HCT116 (cell line): ENCODE results near the gene NCLN. TPM values are rescaled to one million over a fixed set of nuclear protein-coding genes. Genes with fewer than 3 reads are reported as not detected.

Experiments used
- ATAC-seq: fragments of 200-7000 bp; cut with Tn5 transposase; 2 replicates; pipeline ENCODE4 v1.9.1; 2020; ENCODE audit warnings: mild to moderate bottlenecking, moderate library complexity
- BruUV-seq: library from RNA; stranded (reverse); fragments of 400-500 nt; replicated peaks from 2 replicates; lab custom pipeline; 2021; lab: Mats Ljungman, UMichigan
- CTCF ChIA-PET: fragments of 300-600 bp; sonication (Branson Sonifier 250); formaldehyde crosslinking; loops from one replicate; lab custom pipeline; 2021; ENCODE audit warnings: antibody characterized with exemption; lab: Charles Lee
- POLR2A ChIA-PET: fragments of 300-600, 350-600 bp; sonication (Branson Sonifier 250); formaldehyde crosslinking; loops from one replicate; lab custom pipeline; 2021; ENCODE audit warnings: antibody characterized with exemption; lab: Charles Lee
- RAD21 ChIA-PET, 2 experiments: fragments of 300-600 bp; sonication (Branson Sonifier 250); formaldehyde crosslinking; loops; one replicate each; lab custom pipeline; 2023; ENCODE audit warnings: low total read pairs in 2 of 2; ENCODE audit not compliant: uncharacterized antibody in 2 of 2, unreplicated experiment in 2 of 2, low non-redundant PET in 1 of 2; lab: Charles Lee
- DNase-seq: peaks from one replicate; pipeline ENCODE4 v3.0.0-alpha.2; 2010; ENCODE audit warnings: low read depth, low spot score
- H2AFZ ChIP-seq: fragments of 200-600 bp; shearing (Covaris generic), sonication (generic); 2 replicates; pipeline ENCODE4 v1.6.1; 2017; ENCODE audit warnings: low read depth, mixed run types, mixed read lengths, antibody characterized with exemption, low read length; ENCODE audit not compliant: poor library complexity, severe bottlenecking
- H3K27ac ChIP-seq: 2 replicates; pipeline ENCODE4 v1.5.1; 2012; ENCODE audit warnings: low read depth, low read length
- H3K27me3 ChIP-seq: fragments of 200-600 bp; sonication (generic); 2 replicates; pipeline ENCODE4 v1.6.1; 2016; ENCODE audit warnings: mixed run types, low read length, mixed read lengths; ENCODE audit not compliant: insufficient read depth
- H3K36me3 ChIP-seq, 2 experiments: fragments of 200-500 bp in 1 of 2; fragments of 200-600 bp in 1 of 2; sonication (Bioruptor generic) in 1 of 2; sonication (generic) in 1 of 2; 2 replicates each; pipeline versions ENCODE4 v1.5.1 to v1.6.1; 2014 to 2016; ENCODE audit warnings: low read length in 2 of 2, inconsistent platforms in 1 of 2, mixed read lengths in 1 of 2, mixed run types in 1 of 2; ENCODE audit not compliant: insufficient read depth in 2 of 2, control insufficient read depth in 1 of 2
- H3K4me1 ChIP-seq, 2 experiments: fragments of 200-600 bp in 1 of 2; sonication (generic) in 1 of 2; 2 replicates each; pipeline versions ENCODE4 v1.5.1 to v1.6.1; 2012 to 2017; ENCODE audit warnings: low read length in 2 of 2, inconsistent platforms in 1 of 2, mild to moderate bottlenecking in 1 of 2, mixed read lengths in 1 of 2, mixed run types in 1 of 2, moderate library complexity in 1 of 2; ENCODE audit not compliant: insufficient read depth in 2 of 2, control insufficient read depth in 1 of 2
- H3K4me2 ChIP-seq: fragments of 200-600 bp; sonication (generic); 2 replicates; pipeline ENCODE4 v1.6.1; 2017; ENCODE audit warnings: mixed run types, low read length, mixed read lengths
- H3K4me3 ChIP-seq, 2 experiments: fragments of 200-600 bp in 1 of 2; sonication (generic) in 1 of 2; replicated peaks in 1 of 2; 2 replicates each; pipeline ENCODE4 v1.5.1; 2011 to 2016; ENCODE audit warnings: low read length in 2 of 2, control low read depth in 1 of 2, low read depth in 1 of 2, mild to moderate bottlenecking in 1 of 2, mixed read lengths in 1 of 2, mixed run types in 1 of 2
- H3K79me2 ChIP-seq: fragments of 200-600 bp; sonication (generic); 2 replicates; pipeline ENCODE4 v1.6.1; 2017; ENCODE audit warnings: mild to moderate bottlenecking, mixed run types, low read length, moderate library complexity, mixed read lengths; ENCODE audit not compliant: insufficient read depth
- H3K9ac ChIP-seq: fragments of 200-600 bp; sonication (generic); 2 replicates; pipeline ENCODE4 v1.6.1; 2016; ENCODE audit warnings: low read length, mixed read lengths
- H3K9me2 ChIP-seq: fragments of 200-600 bp; sonication (generic), shearing (Covaris generic); 2 replicates; pipeline ENCODE4 v1.6.1; 2017; ENCODE audit warnings: mixed run types, mild to moderate bottlenecking, moderate library complexity; ENCODE audit not compliant: insufficient read depth
- H3K9me3 ChIP-seq, 2 experiments: fragments of 200-500 bp in 1 of 2; fragments of 200-600 bp in 1 of 2; sonication (Bioruptor generic) in 1 of 2; sonication (generic) in 1 of 2; 2 replicates each; pipeline ENCODE4 v1.6.1; 2014 to 2017; ENCODE audit warnings: low read length in 2 of 2, mixed read lengths in 2 of 2, inconsistent platforms in 1 of 2, low read depth in 1 of 2, mild to moderate bottlenecking in 1 of 2, mixed run types in 1 of 2, moderate library complexity in 1 of 2; ENCODE audit not compliant: control insufficient read depth in 1 of 2, insufficient read depth in 1 of 2
- H4K20me1 ChIP-seq: fragments of 200-600 bp; sonication (generic), shearing (Covaris generic); 2 replicates; pipeline ENCODE4 v1.6.1; 2017; ENCODE audit warnings: mixed run types, mild to moderate bottlenecking, moderate library complexity; ENCODE audit not compliant: insufficient read depth
- ELF1 ChIP-seq: IDR thresholded peaks from 2 replicates; pipeline ENCODE4 v1.6.1; 2012; ENCODE audit warnings: low read depth, borderline replicate concordance
- FOSL1 ChIP-seq: IDR thresholded peaks from 2 replicates; pipeline ENCODE4 v1.6.1; 2012; ENCODE audit warnings: low read depth
- JUND ChIP-seq: IDR thresholded peaks from 2 replicates; pipeline ENCODE4 v1.6.1; 2012
- POLR2A ChIP-seq: IDR thresholded peaks from 2 replicates; pipeline ENCODE4 v1.7.0; 2011; ENCODE audit warnings: borderline replicate concordance; ENCODE audit not compliant: insufficient read depth, insufficient read length; ENCODE audit errors: extremely low read depth
- RAD21 ChIP-seq: IDR thresholded peaks from 2 replicates; pipeline ENCODE4 v1.6.1; 2012; ENCODE audit warnings: low read depth, mild to moderate bottlenecking
- SIN3A ChIP-seq: IDR thresholded peaks from 2 replicates; pipeline ENCODE4 v1.6.1; 2012; ENCODE audit warnings: low read depth
- SP1 ChIP-seq: IDR thresholded peaks from 2 replicates; pipeline ENCODE4 v1.6.1; 2012; ENCODE audit warnings: low read depth
- SRF ChIP-seq: IDR thresholded peaks from 2 replicates; pipeline ENCODE4 v1.6.1; 2012; ENCODE audit warnings: low read depth
- TCF7L2 ChIP-seq: IDR thresholded peaks from 2 replicates; pipeline ENCODE4 v1.7.0; 2011; ENCODE audit warnings: borderline replicate concordance, inconsistent platforms; ENCODE audit not compliant: insufficient read depth, insufficient read length; ENCODE audit errors: extremely low read depth
- YY1 ChIP-seq: IDR thresholded peaks from 2 replicates; pipeline ENCODE4 v1.6.1; 2011; ENCODE audit warnings: low read length, low read depth, moderate library complexity, mild to moderate bottlenecking; ENCODE audit not compliant: insufficient replicate concordance; ENCODE audit errors: extremely low read depth
- ZFX ChIP-seq: fragments of 450-650 bp; IDR thresholded peaks from 2 replicates; pipeline ENCODE4 v1.6.1; 2017
- ZNF274 ChIP-seq: fragments of 200-500 bp; sonication (Bioruptor generic); IDR thresholded peaks from 2 replicates; pipeline ENCODE4 v1.6.1; 2014; ENCODE audit warnings: mild to moderate bottlenecking, low read depth, low read length, inconsistent platforms
- intact Hi-C: fragments of 100-400 bp; cut with micrococcal nuclease; formaldehyde crosslinking; loops from 2 replicates; pipeline ENCODE4 v1.10.0; 2022
- total RNA-seq: library from RNA; stranded (reverse); gene quantifications from one replicate; pipeline ENCODE4 v1.2.1, GENCODE V29; 2021; ENCODE audit not compliant: unreplicated experiment
- TF ChIP-seq, protein P1 (sequence below): IDR thresholded peaks from 2 replicates; pipeline ENCODE4 v1.6.1; 2012
- TF ChIP-seq, protein P2 (sequence below), 3 experiments: fragments of 200-600 bp in 1 of 3; sonication (generic) in 1 of 3; IDR thresholded peaks in 2 of 3; conservative IDR thresholded peaks in 1 of 3; 2 replicates each; pipeline ENCODE4 v1.5.1; 2012 to 2017; ENCODE audit warnings: low read depth in 2 of 3, low read length in 2 of 3, antibody characterized with exemption in 1 of 3, borderline replicate concordance in 1 of 3, control low read depth in 1 of 3, mild to moderate bottlenecking in 1 of 3, mixed read lengths in 1 of 3, mixed run types in 1 of 3, moderate library complexity in 1 of 3; ENCODE audit not compliant: insufficient read depth in 1 of 3
- TF ChIP-seq, protein P3 (sequence below): IDR thresholded peaks from 2 replicates; pipeline ENCODE4 v1.6.1; 2011; ENCODE audit warnings: mild to moderate bottlenecking, low read length, moderate library complexity; ENCODE audit not compliant: insufficient replicate concordance; ENCODE audit errors: extremely low read depth
- TF ChIP-seq, protein P4 (sequence below): IDR thresholded peaks from 2 replicates; pipeline ENCODE4 v1.6.1; 2012

NCLN gene
- total RNA-seq, 1 experiment from 2014 or later: 119 TPM

DNA sequence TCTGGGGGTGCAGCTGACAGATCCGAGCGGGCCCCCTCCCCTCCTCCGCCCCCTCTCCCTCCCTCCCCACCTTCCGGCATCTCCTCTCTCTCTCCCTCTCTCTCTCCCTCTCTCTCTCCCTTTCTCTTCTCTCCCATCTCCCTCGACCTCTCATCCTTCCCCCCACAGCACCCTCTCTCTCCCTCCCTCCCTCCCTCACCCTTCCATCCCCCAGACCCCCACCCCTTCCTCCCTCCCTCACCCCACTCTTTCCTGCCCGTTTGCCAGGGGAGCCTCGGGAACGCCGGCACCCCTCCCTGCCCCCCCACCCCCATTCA is 39.4 kb downstream of the NCLN start:
- Histone ChIP-seq H3K27me3 (peaks cover 8% of the 10 kb centered on the region), H2AFZ (no peak overlapping the region), H3K27ac (no peak overlapping the region), H3K4me3 (no peak overlapping the region), H3K79me2 (no peaks in the 10 kb centered on the region), H3K9me3 (no peaks in the 10 kb centered on the region), H3K4me1 (no peaks in the 10 kb centered on the region; a peak in 1 of 4 replicates), H3K9ac (no peak overlapping the region), H4K20me1 (no peaks in the 10 kb centered on the region), H3K4me2 (no peak overlapping the region), H3K9me2 (no peaks in the 10 kb centered on the region), H3K36me3 (no peaks in the 10 kb centered on the region)
- CTCF ChIA-PET: interaction anchor here (0.7 kb wide), 1 partner anchor 9 kb away, joined by 3 read pairs; no protein-coding TSS in a partner anchor
- BruUV-seq: no TSS peak
- TF ChIP-seq YY1: no peak
- no peak for TF ChIP-seq JUND
- TF ChIP-seq TCF7L2: no peak
- no peak for TF ChIP-seq SP1
- TF ChIP-seq, protein P1, sequence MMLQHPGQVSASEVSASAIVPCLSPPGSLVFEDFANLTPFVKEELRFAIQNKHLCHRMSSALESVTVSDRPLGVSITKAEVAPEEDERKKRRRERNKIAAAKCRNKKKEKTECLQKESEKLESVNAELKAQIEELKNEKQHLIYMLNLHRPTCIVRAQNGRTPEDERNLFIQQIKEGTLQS: no peak
- no peak for TF ChIP-seq SIN3A
- TF ChIP-seq, protein P2, sequence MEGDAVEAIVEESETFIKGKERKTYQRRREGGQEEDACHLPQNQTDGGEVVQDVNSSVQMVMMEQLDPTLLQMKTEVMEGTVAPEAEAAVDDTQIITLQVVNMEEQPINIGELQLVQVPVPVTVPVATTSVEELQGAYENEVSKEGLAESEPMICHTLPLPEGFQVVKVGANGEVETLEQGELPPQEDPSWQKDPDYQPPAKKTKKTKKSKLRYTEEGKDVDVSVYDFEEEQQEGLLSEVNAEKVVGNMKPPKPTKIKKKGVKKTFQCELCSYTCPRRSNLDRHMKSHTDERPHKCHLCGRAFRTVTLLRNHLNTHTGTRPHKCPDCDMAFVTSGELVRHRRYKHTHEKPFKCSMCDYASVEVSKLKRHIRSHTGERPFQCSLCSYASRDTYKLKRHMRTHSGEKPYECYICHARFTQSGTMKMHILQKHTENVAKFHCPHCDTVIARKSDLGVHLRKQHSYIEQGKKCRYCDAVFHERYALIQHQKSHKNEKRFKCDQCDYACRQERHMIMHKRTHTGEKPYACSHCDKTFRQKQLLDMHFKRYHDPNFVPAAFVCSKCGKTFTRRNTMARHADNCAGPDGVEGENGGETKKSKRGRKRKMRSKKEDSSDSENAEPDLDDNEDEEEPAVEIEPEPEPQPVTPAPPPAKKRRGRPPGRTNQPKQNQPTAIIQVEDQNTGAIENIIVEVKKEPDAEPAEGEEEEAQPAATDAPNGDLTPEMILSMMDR (IDR thresholded peaks at IDR 0.05 in 2 of 3, conservative IDR thresholded peaks at IDR 0.05 in 1 of 3; ENCODE audit: borderline replicate concordance in 1 of 3, insufficient read depth in 1 of 3, low read depth in 2 of 3, low read length in 2 of 3): no peak
- no peak for TF ChIP-seq FOSL1
- no peak for TF ChIP-seq ZFX
- TF ChIP-seq RAD21: no peak
- TF ChIP-seq SRF: no peak
- no peak for TF ChIP-seq ZNF274
- TF ChIP-seq, protein P3, sequence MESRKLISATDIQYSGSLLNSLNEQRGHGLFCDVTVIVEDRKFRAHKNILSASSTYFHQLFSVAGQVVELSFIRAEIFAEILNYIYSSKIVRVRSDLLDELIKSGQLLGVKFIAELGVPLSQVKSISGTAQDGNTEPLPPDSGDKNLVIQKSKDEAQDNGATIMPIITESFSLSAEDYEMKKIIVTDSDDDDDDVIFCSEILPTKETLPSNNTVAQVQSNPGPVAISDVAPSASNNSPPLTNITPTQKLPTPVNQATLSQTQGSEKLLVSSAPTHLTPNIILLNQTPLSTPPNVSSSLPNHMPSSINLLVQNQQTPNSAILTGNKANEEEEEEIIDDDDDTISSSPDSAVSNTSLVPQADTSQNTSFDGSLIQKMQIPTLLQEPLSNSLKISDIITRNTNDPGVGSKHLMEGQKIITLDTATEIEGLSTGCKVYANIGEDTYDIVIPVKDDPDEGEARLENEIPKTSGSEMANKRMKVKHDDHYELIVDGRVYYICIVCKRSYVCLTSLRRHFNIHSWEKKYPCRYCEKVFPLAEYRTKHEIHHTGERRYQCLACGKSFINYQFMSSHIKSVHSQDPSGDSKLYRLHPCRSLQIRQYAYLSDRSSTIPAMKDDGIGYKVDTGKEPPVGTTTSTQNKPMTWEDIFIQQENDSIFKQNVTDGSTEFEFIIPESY: no peak
- TF ChIP-seq, protein P4, sequence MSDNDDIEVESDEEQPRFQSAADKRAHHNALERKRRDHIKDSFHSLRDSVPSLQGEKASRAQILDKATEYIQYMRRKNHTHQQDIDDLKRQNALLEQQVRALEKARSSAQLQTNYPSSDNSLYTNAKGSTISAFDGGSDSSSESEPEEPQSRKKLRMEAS: no peak
- no peak for TF ChIP-seq POLR2A
- no peak for TF ChIP-seq ELF1
- intact Hi-C loops: no loop called here
- ATAC-seq: no peak
- POLR2A ChIA-PET: no interaction called here
- DNase-seq: no peak
- RAD21 ChIA-PET: no interaction called here
